HCT116 (cell line): ENCODE data around the gene LMX1A. TPM values are rescaled to one million over a fixed set of nuclear protein-coding genes. Genes with fewer than 3 reads are reported as not detected.

Experiments used
- ATAC-seq: fragments of 200-7000 bp; cut with Tn5 transposase; 2 replicates; pipeline ENCODE4 v1.9.1; 2020; ENCODE audit warnings: mild to moderate bottlenecking, moderate library complexity
- BruUV-seq: library from RNA; stranded (reverse); fragments of 400-500 nt; replicated peaks from 2 replicates; lab custom pipeline; 2021; lab: Mats Ljungman, UMichigan
- CTCF ChIA-PET: fragments of 300-600 bp; sonication (Branson Sonifier 250); formaldehyde crosslinking; loops from one replicate; lab custom pipeline; 2021; ENCODE audit warnings: antibody characterized with exemption; lab: Charles Lee
- POLR2A ChIA-PET: fragments of 300-600, 350-600 bp; sonication (Branson Sonifier 250); formaldehyde crosslinking; loops from one replicate; lab custom pipeline; 2021; ENCODE audit warnings: antibody characterized with exemption; lab: Charles Lee
- RAD21 ChIA-PET, 2 experiments: fragments of 300-600 bp; sonication (Branson Sonifier 250); formaldehyde crosslinking; loops; one replicate each; lab custom pipeline; 2023; ENCODE audit warnings: low total read pairs in 2 of 2; ENCODE audit not compliant: uncharacterized antibody in 2 of 2, unreplicated experiment in 2 of 2, low non-redundant PET in 1 of 2; lab: Charles Lee
- DNase-seq: peaks from one replicate; pipeline ENCODE4 v3.0.0-alpha.2; 2010; ENCODE audit warnings: low read depth, low spot score
- H2AFZ ChIP-seq: fragments of 200-600 bp; shearing (Covaris generic), sonication (generic); 2 replicates; pipeline ENCODE4 v1.6.1; 2017; ENCODE audit warnings: low read depth, mixed run types, mixed read lengths, antibody characterized with exemption, low read length; ENCODE audit not compliant: poor library complexity, severe bottlenecking
- H3K27ac ChIP-seq: 2 replicates; pipeline ENCODE4 v1.5.1; 2012; ENCODE audit warnings: low read depth, low read length
- H3K27me3 ChIP-seq: fragments of 200-600 bp; sonication (generic); 2 replicates; pipeline ENCODE4 v1.6.1; 2016; ENCODE audit warnings: mixed run types, low read length, mixed read lengths; ENCODE audit not compliant: insufficient read depth
- H3K36me3 ChIP-seq, 2 experiments: fragments of 200-500 bp in 1 of 2; fragments of 200-600 bp in 1 of 2; sonication (Bioruptor generic) in 1 of 2; sonication (generic) in 1 of 2; 2 replicates each; pipeline versions ENCODE4 v1.5.1 to v1.6.1; 2014 to 2016; ENCODE audit warnings: low read length in 2 of 2, inconsistent platforms in 1 of 2, mixed read lengths in 1 of 2, mixed run types in 1 of 2; ENCODE audit not compliant: insufficient read depth in 2 of 2, control insufficient read depth in 1 of 2
- H3K4me1 ChIP-seq, 2 experiments: fragments of 200-600 bp in 1 of 2; sonication (generic) in 1 of 2; 2 replicates each; pipeline versions ENCODE4 v1.5.1 to v1.6.1; 2012 to 2017; ENCODE audit warnings: low read length in 2 of 2, inconsistent platforms in 1 of 2, mild to moderate bottlenecking in 1 of 2, mixed read lengths in 1 of 2, mixed run types in 1 of 2, moderate library complexity in 1 of 2; ENCODE audit not compliant: insufficient read depth in 2 of 2, control insufficient read depth in 1 of 2
- H3K4me2 ChIP-seq: fragments of 200-600 bp; sonication (generic); 2 replicates; pipeline ENCODE4 v1.6.1; 2017; ENCODE audit warnings: mixed run types, low read length, mixed read lengths
- H3K4me3 ChIP-seq, 2 experiments: fragments of 200-600 bp in 1 of 2; sonication (generic) in 1 of 2; replicated peaks in 1 of 2; 2 replicates each; pipeline ENCODE4 v1.5.1; 2011 to 2016; ENCODE audit warnings: low read length in 2 of 2, control low read depth in 1 of 2, low read depth in 1 of 2, mild to moderate bottlenecking in 1 of 2, mixed read lengths in 1 of 2, mixed run types in 1 of 2
- H3K79me2 ChIP-seq: fragments of 200-600 bp; sonication (generic); 2 replicates; pipeline ENCODE4 v1.6.1; 2017; ENCODE audit warnings: mild to moderate bottlenecking, mixed run types, low read length, moderate library complexity, mixed read lengths; ENCODE audit not compliant: insufficient read depth
- H3K9ac ChIP-seq: fragments of 200-600 bp; sonication (generic); 2 replicates; pipeline ENCODE4 v1.6.1; 2016; ENCODE audit warnings: low read length, mixed read lengths
- H3K9me2 ChIP-seq: fragments of 200-600 bp; sonication (generic), shearing (Covaris generic); 2 replicates; pipeline ENCODE4 v1.6.1; 2017; ENCODE audit warnings: mixed run types, mild to moderate bottlenecking, moderate library complexity; ENCODE audit not compliant: insufficient read depth
- H3K9me3 ChIP-seq, 2 experiments: fragments of 200-500 bp in 1 of 2; fragments of 200-600 bp in 1 of 2; sonication (Bioruptor generic) in 1 of 2; sonication (generic) in 1 of 2; 2 replicates each; pipeline ENCODE4 v1.6.1; 2014 to 2017; ENCODE audit warnings: low read length in 2 of 2, mixed read lengths in 2 of 2, inconsistent platforms in 1 of 2, low read depth in 1 of 2, mild to moderate bottlenecking in 1 of 2, mixed run types in 1 of 2, moderate library complexity in 1 of 2; ENCODE audit not compliant: control insufficient read depth in 1 of 2, insufficient read depth in 1 of 2
- H4K20me1 ChIP-seq: fragments of 200-600 bp; sonication (generic), shearing (Covaris generic); 2 replicates; pipeline ENCODE4 v1.6.1; 2017; ENCODE audit warnings: mixed run types, mild to moderate bottlenecking, moderate library complexity; ENCODE audit not compliant: insufficient read depth
- CEBPB ChIP-seq: IDR thresholded peaks from 2 replicates; pipeline ENCODE4 v1.6.1; 2012; ENCODE audit warnings: low read depth
- EGR1 ChIP-seq: IDR thresholded peaks from 2 replicates; pipeline ENCODE4 v1.6.1; 2012; ENCODE audit warnings: low read depth
- JUND ChIP-seq: IDR thresholded peaks from 2 replicates; pipeline ENCODE4 v1.6.1; 2012
- POLR2A ChIP-seq: IDR thresholded peaks from 2 replicates; pipeline ENCODE4 v1.7.0; 2011; ENCODE audit warnings: borderline replicate concordance; ENCODE audit not compliant: insufficient read depth, insufficient read length; ENCODE audit errors: extremely low read depth
- RAD21 ChIP-seq: IDR thresholded peaks from 2 replicates; pipeline ENCODE4 v1.6.1; 2012; ENCODE audit warnings: low read depth, mild to moderate bottlenecking
- SP1 ChIP-seq: IDR thresholded peaks from 2 replicates; pipeline ENCODE4 v1.6.1; 2012; ENCODE audit warnings: low read depth
- TCF7L2 ChIP-seq: IDR thresholded peaks from 2 replicates; pipeline ENCODE4 v1.7.0; 2011; ENCODE audit warnings: borderline replicate concordance, inconsistent platforms; ENCODE audit not compliant: insufficient read depth, insufficient read length; ENCODE audit errors: extremely low read depth
- ZFX ChIP-seq: fragments of 450-650 bp; IDR thresholded peaks from 2 replicates; pipeline ENCODE4 v1.6.1; 2017
- intact Hi-C: fragments of 100-400 bp; cut with micrococcal nuclease; formaldehyde crosslinking; loops from 2 replicates; pipeline ENCODE4 v1.10.0; 2022
- total RNA-seq: library from RNA; stranded (reverse); gene quantifications from one replicate; pipeline ENCODE4 v1.2.1, GENCODE V29; 2021; ENCODE audit not compliant: unreplicated experiment
- TF ChIP-seq, protein P1 (sequence below), 3 experiments: fragments of 200-600 bp in 1 of 3; sonication (generic) in 1 of 3; IDR thresholded peaks in 2 of 3; conservative IDR thresholded peaks in 1 of 3; 2 replicates each; pipeline ENCODE4 v1.5.1; 2012 to 2017; ENCODE audit warnings: low read depth in 2 of 3, low read length in 2 of 3, antibody characterized with exemption in 1 of 3, borderline replicate concordance in 1 of 3, control low read depth in 1 of 3, mild to moderate bottlenecking in 1 of 3, mixed read lengths in 1 of 3, mixed run types in 1 of 3, moderate library complexity in 1 of 3; ENCODE audit not compliant: insufficient read depth in 1 of 3
- TF ChIP-seq, protein P2 (sequence below): IDR thresholded peaks from 2 replicates; pipeline ENCODE4 v1.6.1; 2012; ENCODE audit warnings: low read depth
- TF ChIP-seq, protein P3 (sequence below): IDR thresholded peaks from 2 replicates; pipeline ENCODE4 v1.6.1; 2011; ENCODE audit warnings: mild to moderate bottlenecking, low read length, moderate library complexity; ENCODE audit not compliant: insufficient replicate concordance; ENCODE audit errors: extremely low read depth

The LMX1A gene
- total RNA-seq, 1 experiment from 2014 or later = not detected

- BruUV-seq = no TSS peak
- Histone ChIP-seq H3K4me3 (no peak overlapping the region), H3K36me3 (no peaks in the 10 kb centered on the region), H3K79me2 (no peaks in the 10 kb centered on the region), H2AFZ (no peak overlapping the region), H3K9ac (no peak overlapping the region), H3K9me2 (no peaks in the 10 kb centered on the region), H3K9me3 (no peaks in the 10 kb centered on the region), H4K20me1 (no peaks in the 10 kb centered on the region), H3K27me3 (peaks cover 22% of the 10 kb centered on the region; the same call in 1 of the 2 replicates), H3K4me2 (no peak overlapping the region), H3K27ac (no peak overlapping the region), H3K4me1 (no peaks in the 10 kb centered on the region)
- intact Hi-C loops = no loop called here
- POLR2A ChIA-PET = no interaction called here
- no peak for ATAC-seq
- RAD21 ChIA-PET = no interaction called here
- CTCF ChIA-PET = no interaction called here
- no peak for TF ChIP-seq SP1
- TF ChIP-seq, protein P1, sequence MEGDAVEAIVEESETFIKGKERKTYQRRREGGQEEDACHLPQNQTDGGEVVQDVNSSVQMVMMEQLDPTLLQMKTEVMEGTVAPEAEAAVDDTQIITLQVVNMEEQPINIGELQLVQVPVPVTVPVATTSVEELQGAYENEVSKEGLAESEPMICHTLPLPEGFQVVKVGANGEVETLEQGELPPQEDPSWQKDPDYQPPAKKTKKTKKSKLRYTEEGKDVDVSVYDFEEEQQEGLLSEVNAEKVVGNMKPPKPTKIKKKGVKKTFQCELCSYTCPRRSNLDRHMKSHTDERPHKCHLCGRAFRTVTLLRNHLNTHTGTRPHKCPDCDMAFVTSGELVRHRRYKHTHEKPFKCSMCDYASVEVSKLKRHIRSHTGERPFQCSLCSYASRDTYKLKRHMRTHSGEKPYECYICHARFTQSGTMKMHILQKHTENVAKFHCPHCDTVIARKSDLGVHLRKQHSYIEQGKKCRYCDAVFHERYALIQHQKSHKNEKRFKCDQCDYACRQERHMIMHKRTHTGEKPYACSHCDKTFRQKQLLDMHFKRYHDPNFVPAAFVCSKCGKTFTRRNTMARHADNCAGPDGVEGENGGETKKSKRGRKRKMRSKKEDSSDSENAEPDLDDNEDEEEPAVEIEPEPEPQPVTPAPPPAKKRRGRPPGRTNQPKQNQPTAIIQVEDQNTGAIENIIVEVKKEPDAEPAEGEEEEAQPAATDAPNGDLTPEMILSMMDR (IDR thresholded peaks at IDR 0.05 in 2 of 3, conservative IDR thresholded peaks at IDR 0.05 in 1 of 3; ENCODE audit: borderline replicate concordance in 1 of 3, insufficient read depth in 1 of 3, low read depth in 2 of 3, low read length in 2 of 3) = no peak
- TF ChIP-seq EGR1 = no peak
- no peak for TF ChIP-seq CEBPB
- TF ChIP-seq ZFX = no peak
- TF ChIP-seq RAD21 = no peak
- TF ChIP-seq TCF7L2 = no peak
- TF ChIP-seq POLR2A = no peak
- TF ChIP-seq, protein P2, sequence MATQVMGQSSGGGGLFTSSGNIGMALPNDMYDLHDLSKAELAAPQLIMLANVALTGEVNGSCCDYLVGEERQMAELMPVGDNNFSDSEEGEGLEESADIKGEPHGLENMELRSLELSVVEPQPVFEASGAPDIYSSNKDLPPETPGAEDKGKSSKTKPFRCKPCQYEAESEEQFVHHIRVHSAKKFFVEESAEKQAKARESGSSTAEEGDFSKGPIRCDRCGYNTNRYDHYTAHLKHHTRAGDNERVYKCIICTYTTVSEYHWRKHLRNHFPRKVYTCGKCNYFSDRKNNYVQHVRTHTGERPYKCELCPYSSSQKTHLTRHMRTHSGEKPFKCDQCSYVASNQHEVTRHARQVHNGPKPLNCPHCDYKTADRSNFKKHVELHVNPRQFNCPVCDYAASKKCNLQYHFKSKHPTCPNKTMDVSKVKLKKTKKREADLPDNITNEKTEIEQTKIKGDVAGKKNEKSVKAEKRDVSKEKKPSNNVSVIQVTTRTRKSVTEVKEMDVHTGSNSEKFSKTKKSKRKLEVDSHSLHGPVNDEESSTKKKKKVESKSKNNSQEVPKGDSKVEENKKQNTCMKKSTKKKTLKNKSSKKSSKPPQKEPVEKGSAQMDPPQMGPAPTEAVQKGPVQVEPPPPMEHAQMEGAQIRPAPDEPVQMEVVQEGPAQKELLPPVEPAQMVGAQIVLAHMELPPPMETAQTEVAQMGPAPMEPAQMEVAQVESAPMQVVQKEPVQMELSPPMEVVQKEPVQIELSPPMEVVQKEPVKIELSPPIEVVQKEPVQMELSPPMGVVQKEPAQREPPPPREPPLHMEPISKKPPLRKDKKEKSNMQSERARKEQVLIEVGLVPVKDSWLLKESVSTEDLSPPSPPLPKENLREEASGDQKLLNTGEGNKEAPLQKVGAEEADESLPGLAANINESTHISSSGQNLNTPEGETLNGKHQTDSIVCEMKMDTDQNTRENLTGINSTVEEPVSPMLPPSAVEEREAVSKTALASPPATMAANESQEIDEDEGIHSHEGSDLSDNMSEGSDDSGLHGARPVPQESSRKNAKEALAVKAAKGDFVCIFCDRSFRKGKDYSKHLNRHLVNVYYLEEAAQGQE = no peak
- no peak for TF ChIP-seq JUND
- TF ChIP-seq, protein P3, sequence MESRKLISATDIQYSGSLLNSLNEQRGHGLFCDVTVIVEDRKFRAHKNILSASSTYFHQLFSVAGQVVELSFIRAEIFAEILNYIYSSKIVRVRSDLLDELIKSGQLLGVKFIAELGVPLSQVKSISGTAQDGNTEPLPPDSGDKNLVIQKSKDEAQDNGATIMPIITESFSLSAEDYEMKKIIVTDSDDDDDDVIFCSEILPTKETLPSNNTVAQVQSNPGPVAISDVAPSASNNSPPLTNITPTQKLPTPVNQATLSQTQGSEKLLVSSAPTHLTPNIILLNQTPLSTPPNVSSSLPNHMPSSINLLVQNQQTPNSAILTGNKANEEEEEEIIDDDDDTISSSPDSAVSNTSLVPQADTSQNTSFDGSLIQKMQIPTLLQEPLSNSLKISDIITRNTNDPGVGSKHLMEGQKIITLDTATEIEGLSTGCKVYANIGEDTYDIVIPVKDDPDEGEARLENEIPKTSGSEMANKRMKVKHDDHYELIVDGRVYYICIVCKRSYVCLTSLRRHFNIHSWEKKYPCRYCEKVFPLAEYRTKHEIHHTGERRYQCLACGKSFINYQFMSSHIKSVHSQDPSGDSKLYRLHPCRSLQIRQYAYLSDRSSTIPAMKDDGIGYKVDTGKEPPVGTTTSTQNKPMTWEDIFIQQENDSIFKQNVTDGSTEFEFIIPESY = no peak
- no peak for DNase-seq
These were observed 186.8 kb downstream of the LMX1A start for GRCh38 chr1:165169729-165170128.
